Tibial nerve (tissue), 4 donors: ENCODE measurements around the gene IP6K3.

Source experiments
- CTCF ChIP-seq, 5 experiments: fragments of 200-600 bp in 3 of 5; fragments of 450-650 bp in 2 of 5; sonication (generic) in 3 of 5; IDR thresholded peaks; one replicate each; pipeline ENCODE4 v1.5.1; 2016 to 2019; ENCODE audit warnings: antibody characterized with exemption in 5 of 5, mild to moderate bottlenecking in 3 of 5, moderate library complexity in 2 of 5
- EP300 ChIP-seq, 2 donors: sonication (generic); formaldehyde crosslinking; IDR thresholded peaks; one replicate each; pipeline ENCODE4 v1.6.1; 2017; ENCODE audit warnings: antibody characterized with exemption in 2 of 2, mild to moderate bottlenecking in 1 of 2
- POLR2A ChIP-seq, 2 donors: fragments of 450-650 bp; IDR thresholded peaks; one replicate each; pipeline ENCODE4 v1.6.1; 2017; ENCODE audit warnings: antibody characterized with exemption in 2 of 2, mild to moderate bottlenecking in 2 of 2, moderate library complexity in 2 of 2

- TF ChIP-seq CTCF (IDR thresholded peaks at IDR 0.05) (no peak), EP300 (IDR thresholded peaks at IDR 0.05) (no peak), POLR2A (IDR thresholded peaks at IDR 0.05) (no peak)
Observed at GRCh38 chr6:33699739-33700138, 47.0 kb downstream of the IP6K3 start.
